H1 (cell line): ENCODE measurements around the gene RAPGEF1. TPM values are rescaled to one million over a fixed set of nuclear protein-coding genes. Genes with fewer than 3 reads are reported as not detected.

ENCODE experiments used
- CTCF ChIA-PET: fragments of 300-600 bp; sonication (Branson Sonifier 250); formaldehyde crosslinking; loops from one replicate; lab custom pipeline; 2021; ENCODE audit not compliant: partially characterized antibody; lab: Charles Lee
- POLR2A ChIA-PET: fragments of 300-600 bp; sonication (Branson Sonifier 250); formaldehyde crosslinking; loops from one replicate; lab custom pipeline; 2021; ENCODE audit warnings: inconsistent platforms; ENCODE audit not compliant: partially characterized antibody; lab: Charles Lee
- DNase-seq, 2 experiments: peaks; one replicate each; pipeline versions ENCODE4 v3.0.0 to v3.0.0-alpha.2; 2010 to 2022; ENCODE audit warnings: low spot score in 2 of 2, low read depth in 1 of 2, mixed read lengths in 1 of 2
- FAIRE-seq: peaks from 2 replicates; lab custom pipeline; 2011; peaks lifted over from hg19 to GRCh38; lab: Jason Lieb, UNC
- H2AFZ ChIP-seq: 2 replicates; pipeline ENCODE4 v1.8.1; 2012; ENCODE audit warnings: low read length, inconsistent platforms
- H2AK5ac ChIP-seq: 2 replicates; pipeline ENCODE4 v1.6.1; 2013; ENCODE audit warnings: low read depth, low read length
- H2BK120ac ChIP-seq: replicated peaks from 2 replicates; pipeline ENCODE3; 2013; ENCODE audit warnings: low read depth, low read length, inconsistent platforms
- H2BK12ac ChIP-seq: 2 replicates; pipeline ENCODE4 v1.6.1; 2013; ENCODE audit warnings: low read depth, low read length
- H2BK15ac ChIP-seq: 2 replicates; pipeline ENCODE4 v1.6.1; 2013; ENCODE audit warnings: low read length
- H2BK20ac ChIP-seq: 2 replicates; pipeline ENCODE4 v1.6.1; 2013; ENCODE audit warnings: low read length
- H2BK5ac ChIP-seq: 2 replicates; pipeline ENCODE4 v1.6.1; 2013; ENCODE audit warnings: low read depth, low read length
- H3K14ac ChIP-seq: 2 replicates; pipeline ENCODE4 v1.6.1; 2013; ENCODE audit warnings: inconsistent platforms; ENCODE audit not compliant: insufficient read length
- H3K18ac ChIP-seq: 2 replicates; pipeline ENCODE4 v1.6.1; 2013; ENCODE audit warnings: low read length; ENCODE audit errors: extremely low read depth
- H3K23ac ChIP-seq: 2 replicates; pipeline ENCODE4 v1.6.1; 2013; ENCODE audit warnings: inconsistent platforms; ENCODE audit not compliant: insufficient read length
- H3K23me2 ChIP-seq: 2 replicates; pipeline ENCODE4 v1.6.1; 2013; ENCODE audit warnings: low read depth, low read length
- H3K27ac ChIP-seq: 2 replicates; pipeline ENCODE4 v1.6.1; 2011; ENCODE audit warnings: low read depth, low read length, inconsistent platforms
- H3K27me3 ChIP-seq, 4 experiments: replicated peaks in 1 of 4; 1 replicate in 1 of 4; 2 replicates in 3 of 4; pipeline versions ENCODE4 v1.6.1 to v1.8.1; 2011 to 2013; ENCODE audit warnings: low read length in 3 of 4, mild to moderate bottlenecking in 3 of 4, inconsistent platforms in 2 of 4, mixed read lengths in 2 of 4, moderate library complexity in 1 of 4; ENCODE audit not compliant: control insufficient read depth in 3 of 4, insufficient read depth in 3 of 4; ENCODE audit errors: extremely low read depth in 1 of 4
- H3K36me3 ChIP-seq, 4 experiments: 2 replicates each; pipeline versions ENCODE4 v1.6.1 to v1.8.1; 2011 to 2013; ENCODE audit warnings: mild to moderate bottlenecking in 4 of 4, low read length in 3 of 4, moderate library complexity in 2 of 4, control low read depth in 1 of 4, inconsistent platforms in 1 of 4; ENCODE audit not compliant: insufficient read depth in 4 of 4, control insufficient read depth in 2 of 4
- H3K4ac ChIP-seq: replicated peaks from 2 replicates; pipeline ENCODE3; 2013; ENCODE audit warnings: low read length, low read depth, mixed read lengths, inconsistent platforms; ENCODE audit not compliant: insufficient read length
- H3K4me1 ChIP-seq, 4 experiments: replicated peaks in 1 of 4; 1 replicate in 1 of 4; 2 replicates in 3 of 4; pipeline versions ENCODE4 v1.6.1 to v1.8.1; 2011 to 2013; ENCODE audit warnings: low read length in 3 of 4, inconsistent platforms in 2 of 4, mixed read lengths in 1 of 4; ENCODE audit not compliant: insufficient read depth in 4 of 4, control insufficient read depth in 3 of 4
- H3K4me2 ChIP-seq, 2 experiments: 2 replicates each; pipeline versions ENCODE4 v1.6.1 to v1.8.1; 2011 to 2013; ENCODE audit warnings: low read depth in 2 of 2, low read length in 2 of 2, control low read depth in 1 of 2, inconsistent platforms in 1 of 2, mild to moderate bottlenecking in 1 of 2; ENCODE audit not compliant: insufficient read depth in 1 of 2
- H3K4me3 ChIP-seq, 4 experiments: fragments of 200-600, 300-600 bp in 1 of 4; sonication (generic), shearing (Covaris generic), sonication (Bioruptor Twin) in 1 of 4; 2 replicates each; pipeline versions ENCODE4 v1.5.1 to v1.8.1; 2011 to 2016; ENCODE audit warnings: low read length in 4 of 4, low read depth in 3 of 4, control low read depth in 2 of 4, inconsistent platforms in 2 of 4, mild to moderate bottlenecking in 2 of 4, mixed read lengths in 1 of 4, moderate library complexity in 1 of 4; ENCODE audit not compliant: insufficient read depth in 2 of 4; ENCODE audit errors: extremely low read depth in 1 of 4
- H3K56ac ChIP-seq: replicated peaks from 2 replicates; pipeline ENCODE3; 2013; ENCODE audit warnings: low read depth, mild to moderate bottlenecking, mixed read lengths, low read length, inconsistent platforms; ENCODE audit not compliant: insufficient read length
- H3K79me1 ChIP-seq: 2 replicates; pipeline ENCODE4 v1.6.1; 2013; ENCODE audit warnings: low read depth, low read length, control low read depth
- H3K79me2 ChIP-seq, 2 experiments: 2 replicates each; pipeline versions ENCODE4 v1.6.1 to v1.8.1; 2012 to 2013; ENCODE audit warnings: low read length in 2 of 2, mild to moderate bottlenecking in 2 of 2, inconsistent platforms in 1 of 2; ENCODE audit not compliant: insufficient read depth in 2 of 2, control insufficient read depth in 1 of 2
- H3K9ac ChIP-seq, 4 experiments: replicated peaks in 1 of 4; 1 replicate in 1 of 4; 2 replicates in 3 of 4; pipeline versions ENCODE4 v1.6.1 to v1.8.1; 2011 to 2013; ENCODE audit warnings: low read depth in 3 of 4, low read length in 3 of 4, control low read depth in 2 of 4, mild to moderate bottlenecking in 2 of 4, moderate library complexity in 2 of 4, inconsistent platforms in 1 of 4; ENCODE audit errors: extremely low read depth in 1 of 4
- H3K9me3 ChIP-seq, 2 experiments: 2 replicates each; pipeline versions ENCODE4 v1.6.1 to v1.8.1; 2012 to 2013; ENCODE audit warnings: mild to moderate bottlenecking in 2 of 2, moderate library complexity in 2 of 2, control low read depth in 1 of 2, inconsistent platforms in 1 of 2, low read depth in 1 of 2, low read length in 1 of 2, mixed read lengths in 1 of 2; ENCODE audit not compliant: insufficient read depth in 2 of 2
- H4K20me1 ChIP-seq, 2 experiments: replicated peaks in 1 of 2; 2 replicates each; pipeline versions ENCODE3 to v1.8.1; 2011 to 2013; ENCODE audit warnings: inconsistent platforms in 2 of 2, low read length in 2 of 2, mild to moderate bottlenecking in 1 of 2; ENCODE audit not compliant: insufficient read depth in 2 of 2, control insufficient read depth in 1 of 2
- H4K5ac ChIP-seq: 2 replicates; pipeline ENCODE4 v1.6.1; 2013; ENCODE audit warnings: low read length, low read depth, mixed read lengths, inconsistent platforms; ENCODE audit not compliant: insufficient read length
- H4K8ac ChIP-seq: 2 replicates; pipeline ENCODE4 v1.8.0; 2013; ENCODE audit warnings: mild to moderate bottlenecking, moderate library complexity, low read length, inconsistent platforms; ENCODE audit not compliant: insufficient read depth; ENCODE audit errors: extremely low read depth
- H4K91ac ChIP-seq: replicated peaks from 2 replicates; pipeline ENCODE3; 2013; ENCODE audit warnings: low read length, mixed read lengths, inconsistent platforms; ENCODE audit not compliant: insufficient read length
- CHD2 ChIP-seq: IDR thresholded peaks from 2 replicates; pipeline ENCODE4 v1.6.1; 2012; ENCODE audit warnings: low read length, improper control_type of control experiment
- KDM4A ChIP-seq: IDR thresholded peaks from one replicate; pipeline ENCODE4 v1.7.1; 2012; ENCODE audit warnings: low read depth, mild to moderate bottlenecking, moderate library complexity, low read length, inconsistent platforms; ENCODE audit not compliant: severe bottlenecking
- WGBS, 2 experiments: shearing (Covaris generic) in 1 of 2; methylation state at CpG; one replicate each; pipeline versions ENCODE4 v1.1.6 to v1.1.7; 2013 to 2015; ENCODE audit warnings: low lambda C conversion rate in 2 of 2, mixed read lengths in 2 of 2, inconsistent platforms in 1 of 2, low coverage in 1 of 2, missing lambda C conversion rate in 1 of 2; ENCODE audit not compliant: insufficient replicate concordance in 2 of 2, insufficient coverage in 1 of 2, insufficient read length in 1 of 2; ENCODE audit errors: extremely low coverage in 1 of 2, missing lambda C conversion rate in 1 of 2; 5-methylcytosine and 5-hydroxymethylcytosine counted together
- polyA plus RNA-seq, 7 experiments: library from polyadenylated mRNA; depleted of rRNA in 3 of 7; stranded (reverse) in 5 of 7; unstranded in 2 of 7; fragments of >200 nt in 5 of 7; fragments of 200-250 nt in 2 of 7; gene quantifications; 1 replicate in 5 of 7; 2 replicates in 1 of 7; 4 replicates in 1 of 7; pipeline versions ENCODE4 v1.2.1 to v1.2.3, GENCODE V29; 2011 to 2013; ENCODE audit warnings: missing spikeins in 2 of 7, mixed read lengths in 2 of 7
- total RNA-seq: library from RNA; stranded (reverse); fragmentation: NEBNext Ultra II Directional; extraction: Animal tissue kit (Norgen Biotek cat#: 25700); gene quantifications from 2 replicates; pipeline ENCODE4 v1.2.1, GENCODE V29; 2021

Gene RAPGEF1
- total and polyA plus RNA-seq, 2 of the 8 experiments (the other 6 are each of a cell fraction or from before 2014, with no cell fraction given), result 29.7 to 78.9 TPM

DNA sequence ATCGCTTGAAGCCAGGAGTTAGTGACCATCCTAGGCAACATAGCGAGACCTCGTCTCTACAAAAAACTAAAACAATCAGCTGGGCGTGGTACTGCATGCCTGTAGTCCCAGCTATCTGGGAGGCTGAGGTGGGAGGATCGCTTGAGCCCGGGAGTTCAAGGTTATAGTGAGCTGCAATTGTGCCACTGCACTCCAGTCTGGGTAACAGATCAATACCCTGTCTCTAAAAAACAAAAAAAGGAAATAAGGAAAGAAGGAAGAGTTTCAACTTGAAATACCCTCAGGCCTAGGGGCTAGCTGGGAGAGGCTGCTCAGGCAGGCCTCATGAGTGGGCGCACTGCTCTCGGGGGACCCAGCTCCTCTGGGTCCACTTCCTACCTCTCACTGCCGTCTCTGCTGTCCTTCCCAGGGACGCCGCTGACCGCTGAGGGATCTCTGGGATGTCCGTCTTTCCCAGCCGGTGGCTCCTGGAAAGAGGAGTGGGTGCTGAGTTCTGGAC, 138.1 kb downstream of the RAPGEF1 start:
- H3K23me2 ChIP-seq, result no peaks in the 10 kb centered on the region
- no peak for FAIRE-seq

More for the DNA sequence above, 138.1 kb downstream of the RAPGEF1 start:
- no peak for DNase-seq
- Histone ChIP-seq H2AFZ (no peak overlapping the region), H3K79me2 (no peaks in the 10 kb centered on the region), H3K4me2 (no peak overlapping the region), H3K23ac (no peak overlapping the region), H3K56ac (no peak overlapping the region), H2BK12ac (no peak overlapping the region), H3K79me1 (0 out of 2 replicates have a peak, but pooled peaks cover 3% of the 10 kb centered on the region), H3K36me3 (peaks cover 0 to 3% (median 0%) of the 10 kb centered on the region in 4 experiments; a peak in 3 of 8 replicates), H3K4me3 (no peak overlapping the region), H3K27me3 (no peaks in the 10 kb centered on the region), H3K4me1 (no peaks in the 10 kb centered on the region; a peak in 1 of 7 replicates), H4K5ac (no peak overlapping the region), H4K20me1 (peaks cover 0 to 1% of the 10 kb centered on the region in 2 experiments), H2BK5ac (no peak overlapping the region), H4K8ac (no peak overlapping the region), H4K91ac (no peak overlapping the region), H3K4ac (no peak overlapping the region), H2BK15ac (no peak overlapping the region), H3K27ac (no peak overlapping the region), H3K18ac (no peak overlapping the region), H3K9me3 (no peaks in the 10 kb centered on the region), H2AK5ac (no peak overlapping the region), H3K14ac (no peak overlapping the region), H2BK20ac (no peak overlapping the region), H2BK120ac (no peak overlapping the region), H3K9ac (no peak overlapping the region)
- TF ChIP-seq CHD2 (no peak), KDM4A (no peak)
- POLR2A ChIA-PET, result no interaction called here
- WGBS, 2 experiments, result 92% methylated on average over 14 of the region's 14 CpGs; no CpG with 5 or more reads in 1 of the 2 experiments
- CTCF ChIA-PET, result interaction anchor here (0.9 to 4.1 kb wide), 5 partner anchors 11 to 143 kb away, joined by 3 to 21 read pairs (median 5); partner anchors contain the start of gene RAPGEF1
